NOMO-1 (cell line): ENCODE data around the gene CDC42EP3.
A peak's percentile ranks its signal among the peaks of the same experiment; 100 is the strongest.

Source experiments
- DNase-seq, 2 experiments: peaks; one replicate each; lab custom pipeline; 2025; ENCODE audit not compliant: unreplicated experiment in 2 of 2; lab: John Stamatoyannopoulos, UW

CDC42EP3 gene

DNA sequence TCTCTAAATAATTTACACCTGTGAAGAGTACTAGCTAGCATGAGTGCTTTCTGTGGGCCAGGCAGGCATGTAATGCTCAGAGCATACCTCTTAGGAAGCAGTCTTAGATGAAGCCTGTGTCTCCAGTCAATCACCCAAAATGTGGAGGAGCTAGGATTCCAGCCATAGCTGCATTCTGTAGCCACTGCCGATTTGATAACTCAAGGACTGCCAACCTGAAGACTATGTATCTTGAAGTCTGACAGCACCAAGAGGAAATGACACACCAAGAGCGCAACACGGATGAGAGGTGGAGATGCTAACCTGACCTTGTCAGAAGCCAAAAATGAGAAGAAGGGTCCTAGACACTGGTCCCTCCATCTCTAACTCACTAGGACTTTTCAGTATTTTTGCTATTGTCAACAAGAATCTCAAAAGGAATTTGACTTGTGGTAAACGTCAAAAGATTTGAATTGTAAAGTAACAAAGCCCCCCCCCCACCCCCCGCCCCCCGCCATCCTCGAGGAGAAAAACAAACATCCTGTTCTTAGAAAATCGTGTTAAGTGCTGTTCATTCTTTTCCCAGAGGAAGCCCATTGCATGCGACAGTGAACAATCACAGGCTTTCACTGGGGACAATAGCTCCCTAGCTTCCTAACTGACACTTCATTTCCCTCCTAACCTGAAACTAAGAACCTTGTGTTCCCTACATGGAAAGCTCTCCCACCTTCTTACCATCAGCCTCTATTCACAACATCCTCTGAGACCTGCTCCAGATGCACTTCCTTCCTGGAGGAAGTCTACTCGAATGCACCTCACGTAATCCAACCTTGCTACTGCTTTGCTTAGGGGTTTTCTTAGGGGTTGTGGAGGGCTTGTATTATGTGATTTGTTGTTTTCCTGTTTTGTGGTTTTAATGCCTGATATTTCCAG is 14.7 kb downstream of the CDC42EP3 start:
- no peak for DNase-seq

DNA sequence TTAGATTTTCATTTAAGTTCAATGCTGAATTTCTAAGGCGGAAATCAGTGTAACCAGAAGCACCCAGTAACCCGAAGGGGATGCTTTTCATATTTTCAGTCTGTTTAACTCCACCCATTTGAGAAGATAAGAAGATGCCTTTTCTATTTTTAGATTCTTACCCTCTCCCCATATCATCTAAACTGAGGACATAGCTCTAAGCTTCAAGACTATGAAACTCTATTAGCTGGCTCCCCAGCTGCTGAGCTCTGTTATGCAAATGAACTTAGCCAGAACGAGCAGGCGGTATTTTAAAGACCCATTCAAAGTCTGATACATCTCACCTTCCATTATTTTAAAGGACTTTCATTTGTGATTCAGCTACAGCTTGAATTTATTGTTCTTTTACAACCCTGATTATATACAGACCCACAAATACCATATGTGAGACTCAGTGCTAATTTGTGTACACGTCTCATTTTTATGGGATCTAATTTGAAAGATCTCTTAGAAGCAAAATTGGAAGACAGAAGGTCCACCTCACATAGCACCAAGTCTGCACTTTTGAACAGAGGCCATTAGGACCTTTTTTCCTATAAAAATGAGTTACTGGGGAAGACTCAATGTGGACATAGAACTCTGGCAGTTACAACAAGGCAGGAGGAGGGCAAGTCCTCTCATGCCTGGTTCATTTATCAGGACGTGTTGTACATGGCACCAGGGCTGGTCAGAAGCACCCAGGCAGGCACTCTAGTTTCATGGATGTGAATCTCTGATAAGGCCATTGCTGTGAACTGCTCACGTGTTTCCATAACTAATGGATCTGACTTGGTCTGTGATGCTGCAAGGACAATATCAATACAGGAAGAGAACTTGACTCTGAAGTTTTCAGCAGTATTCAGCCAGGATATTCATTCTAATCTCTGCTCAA is 16.3 kb downstream of the CDC42EP3 start:
- no peak for DNase-seq

DNA sequence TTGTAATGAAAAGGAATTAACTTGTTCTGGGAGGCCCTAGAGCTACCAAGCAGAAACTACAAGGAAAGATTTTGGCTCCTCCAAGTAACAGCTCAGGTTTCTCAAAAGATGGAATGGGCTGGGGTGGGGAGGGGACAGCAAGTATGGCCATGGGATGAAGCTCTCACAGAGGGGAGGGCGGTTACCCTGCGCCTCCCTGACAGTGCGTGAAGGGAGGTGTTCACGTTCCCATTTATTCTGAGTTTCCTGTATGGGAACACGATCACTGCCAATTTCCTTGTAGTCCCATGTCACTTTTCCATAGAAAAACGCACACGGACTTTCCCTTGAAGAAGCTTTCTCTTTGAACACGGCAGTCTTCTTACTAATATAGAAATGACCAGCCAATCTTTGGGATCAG is 17.0 kb downstream of the CDC42EP3 start:
- DNase-seq, result no peak

DNA sequence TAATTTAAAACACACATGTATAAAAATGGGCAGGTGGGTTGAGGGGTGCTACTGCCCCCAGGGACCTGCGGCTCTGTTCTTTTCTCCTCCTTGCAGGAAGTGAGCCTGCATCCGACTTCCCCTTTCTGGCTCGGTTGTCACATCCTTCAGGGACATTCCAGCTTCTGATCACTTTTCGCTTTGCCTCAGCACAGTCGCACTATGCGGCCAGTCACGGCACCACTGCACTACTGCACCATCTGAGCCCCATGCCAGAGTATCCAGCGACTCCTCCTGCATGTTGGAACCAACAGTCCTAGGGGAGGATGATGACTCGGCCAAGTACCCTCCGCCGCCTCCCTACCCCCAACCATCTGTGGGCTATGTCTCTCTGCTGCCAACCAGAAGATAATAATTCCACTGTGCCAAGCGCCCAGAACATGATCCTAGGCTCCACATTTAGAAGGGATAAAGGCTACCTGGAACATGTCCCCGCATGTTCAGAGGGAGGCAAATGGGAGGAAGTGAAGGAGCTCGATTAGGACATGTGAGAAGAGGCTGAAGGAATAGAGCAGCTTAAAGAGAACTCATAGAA is 17.6 kb downstream of the CDC42EP3 start:
- peak; percentile 40 to 59 for DNase-seq

DNA sequence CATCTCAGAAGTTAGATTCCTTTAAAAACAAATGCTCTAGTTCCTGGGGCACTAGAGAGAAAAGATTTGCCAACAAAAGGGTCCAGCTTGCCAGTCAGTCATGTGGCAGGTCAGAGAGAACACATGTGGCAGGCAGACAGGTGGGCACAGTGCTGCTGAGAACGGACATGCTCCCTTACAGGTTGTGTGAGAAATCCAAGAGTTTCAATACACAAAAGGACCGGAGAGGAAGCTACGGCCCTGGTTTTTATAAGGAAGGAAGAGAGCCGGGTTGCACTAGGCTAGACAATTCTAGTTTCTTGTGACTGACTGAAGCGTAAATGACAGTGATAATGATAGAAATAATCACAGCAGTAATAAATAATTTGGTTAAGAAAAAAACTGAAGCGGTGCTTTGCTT is 18.3 kb downstream of the CDC42EP3 start:
- no peak for DNase-seq

DNA sequence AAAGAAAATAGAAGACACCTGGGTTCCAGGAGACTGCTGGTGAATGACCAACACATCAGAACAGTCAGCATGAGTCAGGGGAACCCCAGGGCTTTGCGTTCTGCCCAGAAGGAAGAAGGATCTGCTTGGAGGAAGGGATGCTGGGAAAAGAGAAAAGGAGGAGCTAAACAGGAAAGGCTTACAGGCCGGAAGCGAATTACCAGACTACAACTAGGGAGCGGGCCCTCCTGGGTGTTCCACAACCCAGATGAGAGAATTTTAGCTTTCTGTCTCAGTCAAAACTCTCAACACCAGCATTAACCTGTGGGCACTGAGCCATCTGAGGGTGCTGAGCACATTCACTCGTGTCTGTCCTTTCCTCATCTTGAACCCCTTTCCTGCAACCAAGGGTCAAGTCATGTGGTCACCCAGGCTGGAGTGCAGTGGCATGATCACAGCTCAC is 19.2 kb downstream of the CDC42EP3 start:
- DNase-seq, result no peak

DNA sequence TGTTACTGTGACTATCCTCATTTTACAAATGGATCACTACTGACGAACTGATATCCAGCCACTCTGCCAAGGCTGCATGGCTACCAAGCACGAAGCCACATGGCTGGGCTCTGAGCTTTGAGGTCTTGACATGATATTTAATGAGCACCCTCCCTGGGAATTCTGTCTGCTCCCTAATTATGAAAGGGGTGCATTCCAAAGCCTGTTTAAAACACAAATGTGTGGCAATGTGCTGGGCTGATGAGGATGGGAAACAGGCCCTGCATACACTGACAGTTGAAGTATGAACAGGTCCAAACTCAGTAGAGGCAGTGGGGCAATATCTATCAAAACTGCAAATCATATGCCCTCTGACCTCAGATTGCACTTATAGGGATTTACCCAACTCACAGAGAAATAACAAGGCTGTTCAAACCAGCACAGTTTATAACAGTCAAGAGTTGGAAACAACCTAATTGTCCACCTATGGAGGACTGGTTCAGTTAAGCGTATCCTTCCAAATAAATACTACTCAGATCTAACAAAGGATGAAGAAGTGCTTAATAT is 20.8 kb downstream of the CDC42EP3 start:
- DNase-seq, result no peak

DNA sequence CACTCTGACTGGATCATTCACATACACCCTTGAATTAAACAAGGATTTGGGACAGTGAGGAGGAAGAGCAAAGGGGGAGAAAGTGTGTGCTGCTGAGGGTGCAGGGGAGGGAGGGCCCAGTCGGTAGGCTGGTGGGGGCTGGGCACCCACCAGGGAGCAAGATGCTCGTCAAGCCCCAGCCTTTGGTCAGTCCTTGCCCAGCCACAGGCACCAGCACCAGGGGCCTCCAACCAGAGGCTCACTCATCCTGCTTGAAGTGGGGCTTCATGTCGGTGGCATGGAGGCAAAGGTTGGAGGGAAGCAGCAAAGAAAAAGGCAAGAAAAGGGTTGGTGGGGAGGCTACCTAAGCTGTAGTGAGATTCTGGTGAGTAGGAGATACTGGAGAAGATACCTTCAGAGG is 21.9 kb downstream of the CDC42EP3 start:
- no peak for DNase-seq

DNA sequence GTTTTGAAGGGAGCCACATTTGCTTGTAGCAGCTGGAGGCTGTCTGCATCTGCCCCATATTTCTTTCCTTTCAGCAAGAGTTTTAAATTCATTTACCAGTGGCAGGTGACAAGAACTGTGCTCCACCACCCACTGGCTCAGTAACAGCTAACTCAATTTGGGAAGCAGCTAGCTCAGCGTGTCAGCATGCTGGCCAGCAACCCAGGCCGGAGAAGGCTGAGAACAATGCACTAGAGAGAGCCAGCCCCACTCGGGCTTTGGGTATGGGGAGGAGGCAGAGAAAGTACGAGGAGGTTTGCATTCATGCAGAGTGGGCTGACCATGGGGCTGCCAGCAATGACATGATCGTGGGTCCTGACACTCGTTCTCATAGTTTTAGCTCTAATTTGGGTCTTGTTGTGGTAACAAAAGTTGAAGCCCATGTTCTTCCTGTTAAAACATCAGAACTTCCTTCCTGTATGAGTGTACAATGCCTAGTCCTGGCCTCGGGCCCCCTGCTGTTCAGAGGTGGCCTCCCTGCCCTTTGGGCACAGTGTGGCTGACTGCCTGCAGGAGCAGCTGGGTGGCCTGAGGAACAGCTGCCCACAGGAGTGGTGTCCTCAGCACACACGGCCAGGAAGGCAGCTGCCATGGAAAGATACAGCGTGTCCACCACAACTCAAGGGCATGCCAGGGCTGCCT is 23.0 kb downstream of the CDC42EP3 start:
- peak; percentile 39 to 40 for DNase-seq

DNA sequence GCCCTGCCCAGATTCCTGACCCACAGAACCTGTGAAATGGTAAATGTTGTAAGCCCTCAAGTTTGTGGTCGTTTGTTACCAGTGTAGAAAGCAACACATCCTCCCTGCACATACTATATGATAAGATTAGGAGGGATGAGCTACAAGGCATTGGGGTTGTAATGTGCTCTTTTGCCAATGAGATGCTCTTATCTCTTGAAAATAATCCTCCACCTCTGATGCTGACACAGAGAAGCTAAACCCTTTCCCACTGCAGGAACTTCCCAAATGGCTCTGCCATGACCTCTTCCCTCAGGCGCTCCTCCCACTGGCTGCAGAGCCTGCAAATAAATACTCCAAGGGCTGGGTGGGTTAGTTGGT is 23.5 kb downstream of the CDC42EP3 start:
- no peak for DNase-seq

DNA sequence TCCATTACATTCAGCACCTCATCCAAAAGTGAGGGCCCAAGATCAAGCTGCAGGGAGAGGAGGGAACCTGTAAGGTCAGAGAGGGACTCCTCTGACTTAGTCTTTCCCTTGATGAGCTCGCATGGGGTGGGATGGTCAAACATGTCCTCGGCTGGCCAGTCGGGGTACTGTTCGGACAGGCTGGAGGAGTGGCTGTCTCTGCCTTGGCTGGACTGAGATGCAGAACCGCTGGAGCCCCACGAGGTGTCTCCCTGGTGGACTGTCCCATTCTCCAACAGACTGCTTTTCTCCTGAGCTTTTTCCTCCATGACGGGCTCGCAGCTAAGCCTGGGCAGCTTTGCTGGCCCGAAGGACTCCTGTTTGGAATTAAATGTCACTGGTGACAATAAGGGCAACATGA is 25.6 kb downstream of the CDC42EP3 start:
- DNase-seq, result no peak

DNA sequence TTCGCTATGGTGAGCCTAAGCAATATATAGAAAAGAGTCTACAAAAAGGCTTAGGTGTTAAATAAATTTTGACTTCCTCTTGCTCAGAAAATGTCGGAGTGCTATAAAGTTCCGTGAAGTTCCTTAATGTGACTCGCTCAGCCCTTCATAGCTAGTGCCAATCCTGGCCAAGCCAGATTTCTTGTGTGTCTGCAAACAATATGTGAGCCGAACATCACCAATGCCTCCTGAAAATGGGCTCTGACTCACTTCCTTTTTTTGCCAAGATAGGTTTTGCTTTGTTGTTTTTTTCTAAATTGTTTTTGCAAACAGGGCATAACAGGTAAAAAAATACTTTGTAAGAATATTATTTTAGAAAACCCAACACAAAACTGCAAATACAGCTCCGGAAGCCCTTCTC is 26.1 kb downstream of the CDC42EP3 start:
- DNase-seq, result peak; percentile 63 to 73

DNA sequence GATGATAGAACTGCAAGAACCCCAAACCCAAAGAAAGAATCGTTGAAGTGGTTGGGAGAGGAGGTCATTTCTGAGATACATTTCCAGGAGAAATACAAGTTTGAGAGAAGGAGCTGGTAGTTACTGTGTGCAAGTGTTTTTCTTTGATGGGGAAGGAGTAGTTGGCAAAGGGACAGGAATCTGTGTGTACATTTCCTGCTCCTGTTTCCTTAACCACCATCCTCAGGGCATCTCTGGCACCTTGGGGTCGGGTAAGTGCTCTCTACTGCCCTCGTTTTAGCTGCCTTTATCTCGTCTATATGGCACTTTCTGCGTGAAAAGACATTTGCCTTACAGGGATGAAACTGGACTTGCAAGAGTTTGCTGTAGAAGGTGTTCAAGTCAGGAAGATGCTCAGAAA is 27.3 kb downstream of the CDC42EP3 start:
- DNase-seq, result no peak

DNA sequence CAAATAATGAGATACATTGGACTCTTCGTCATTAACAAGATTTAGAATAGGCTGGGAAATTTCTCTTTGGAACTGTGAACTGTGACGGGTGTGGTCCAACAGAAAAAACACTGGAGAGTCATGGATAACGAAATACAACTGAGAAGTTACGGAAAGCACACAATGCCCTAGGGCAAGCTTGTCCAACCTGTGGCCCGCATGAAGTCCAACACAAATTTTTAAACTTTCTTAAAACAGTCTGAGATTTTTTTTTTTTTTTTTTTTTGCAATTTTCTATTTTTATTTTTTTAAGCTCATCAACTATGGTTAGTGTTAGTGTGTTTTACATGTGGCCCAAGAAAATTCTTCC is 27.7 kb downstream of the CDC42EP3 start:
- no peak for DNase-seq

DNA sequence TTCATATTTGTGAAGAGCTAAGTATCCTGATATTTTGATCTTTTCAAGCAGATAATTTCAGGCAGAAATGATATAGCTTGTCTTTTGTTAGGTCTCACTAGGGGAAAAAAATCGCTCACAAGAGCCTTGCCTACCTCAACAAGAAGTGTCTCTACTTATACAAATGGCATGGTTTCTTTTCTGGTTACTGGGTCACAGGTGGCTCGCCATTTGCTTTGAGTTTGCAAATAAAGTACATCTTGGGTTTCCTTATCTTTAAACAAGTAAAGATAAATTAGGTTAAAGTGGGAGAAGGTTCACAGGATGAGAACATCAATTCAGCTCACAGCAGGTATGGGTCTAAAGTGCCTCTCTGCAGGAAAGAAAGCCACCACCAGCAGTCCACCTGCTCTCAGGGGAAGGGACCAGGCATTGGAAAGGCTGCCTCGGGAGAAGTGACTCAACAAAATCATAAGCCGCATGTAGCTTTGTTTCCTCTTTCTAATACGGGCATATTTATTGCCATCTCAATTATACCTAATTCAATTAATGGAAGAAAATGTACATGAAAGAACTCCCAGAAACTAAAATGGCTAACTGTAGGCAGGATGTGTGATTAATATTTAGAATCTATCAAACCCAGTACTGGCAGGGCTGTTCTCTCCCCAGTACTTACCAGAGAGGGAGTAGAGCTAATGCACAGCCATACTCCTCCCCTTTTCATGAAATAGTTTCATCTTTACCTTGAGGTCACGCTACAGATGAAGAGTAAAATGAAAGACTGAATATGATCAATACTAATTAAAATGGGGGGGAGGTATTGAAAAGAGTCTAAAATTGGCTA is 28.3 kb downstream of the CDC42EP3 start:
- DNase-seq, result no peak

DNA sequence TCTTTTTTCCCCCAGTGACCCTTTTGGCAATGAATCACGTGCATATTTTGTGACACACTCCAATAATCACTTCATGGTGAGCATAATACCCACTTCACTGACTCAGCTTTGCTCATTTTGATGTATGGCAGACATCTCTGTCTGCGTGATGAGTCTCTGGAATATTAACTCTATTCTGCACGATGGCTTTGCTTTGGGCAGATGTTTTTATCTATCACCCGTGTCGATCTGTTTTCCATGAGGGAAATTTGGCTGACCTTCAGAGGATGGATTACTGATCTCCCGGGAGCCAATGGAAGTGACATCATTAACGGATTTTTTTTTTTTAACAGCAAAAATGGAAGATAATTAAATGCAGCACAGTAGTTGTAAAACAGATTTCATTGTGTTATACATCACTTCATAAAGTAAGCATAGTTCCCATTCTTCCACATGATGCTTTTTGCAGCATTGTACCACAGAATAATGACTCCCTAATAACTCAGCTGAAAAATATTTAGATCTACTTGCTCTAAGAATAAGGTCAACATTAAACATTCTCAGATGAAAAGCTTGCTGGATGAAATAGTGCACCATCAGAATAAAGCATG is 29.8 kb downstream of the CDC42EP3 start:
- DNase-seq, result no peak

DNA sequence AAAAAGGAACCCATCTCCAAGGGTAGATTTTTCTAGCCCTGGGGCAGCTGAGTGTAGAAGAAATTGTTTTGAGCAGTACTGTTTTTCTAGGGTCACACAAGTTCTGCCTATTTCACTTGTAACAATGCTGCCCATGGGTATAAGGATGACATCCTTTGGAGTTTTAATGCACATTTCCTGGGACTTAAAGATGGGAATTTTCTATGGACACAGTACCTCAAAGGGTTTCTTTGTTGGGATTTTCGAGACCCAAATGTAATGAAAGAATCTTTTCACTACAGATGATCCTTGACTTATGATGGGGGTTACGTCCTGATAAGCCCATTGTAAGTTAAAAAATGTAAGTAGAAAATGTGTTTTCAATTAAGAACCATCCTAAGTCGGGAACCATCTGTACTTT is 31.8 kb downstream of the CDC42EP3 start:
- DNase-seq, result no peak

DNA sequence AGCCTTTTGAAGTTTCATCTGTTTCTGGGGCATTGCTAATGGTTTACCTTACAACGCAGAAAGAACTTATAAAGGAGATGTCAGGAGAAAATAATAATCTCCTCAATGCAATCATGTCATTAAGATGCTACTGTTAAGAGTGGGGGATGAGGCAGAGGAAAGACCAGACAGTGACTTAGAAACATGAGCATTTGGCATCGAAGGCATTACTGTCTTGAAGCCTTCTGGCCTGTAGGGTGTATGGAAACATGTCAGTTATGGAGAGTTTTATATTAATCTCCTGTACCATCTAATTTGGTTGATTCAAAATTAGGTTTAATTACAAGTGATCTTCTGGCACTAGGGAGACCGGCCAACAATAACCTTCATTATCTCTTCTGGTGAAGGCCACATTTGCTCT is 32.5 kb downstream of the CDC42EP3 start:
- no peak for DNase-seq

DNA sequence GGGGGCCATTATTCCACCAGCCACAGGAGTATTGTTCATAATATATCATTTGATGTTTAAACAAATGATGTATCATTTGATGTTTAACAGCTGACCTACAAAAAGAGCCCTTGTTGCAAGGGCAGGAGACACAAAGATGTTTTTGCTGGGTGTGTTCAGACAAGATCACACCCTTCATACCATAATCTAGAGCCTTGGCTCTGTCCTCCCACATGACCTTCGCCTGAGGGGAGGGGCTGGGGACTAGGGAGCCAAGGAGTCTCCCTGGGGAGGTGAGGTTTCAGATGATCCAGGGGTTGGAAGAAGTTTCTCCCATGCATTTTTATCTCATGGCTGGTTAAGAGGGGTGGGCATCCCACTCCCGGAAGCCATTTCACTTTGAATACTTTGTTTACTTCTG is 33.5 kb downstream of the CDC42EP3 start:
- DNase-seq, result no peak
